Peyer's patch (tissue), 4 donors: ENCODE measurements around the gene GFPT1.
"Not testable (repeated sequence)": the region's sequence is repeated elsewhere in the genome, so short reads cannot be mapped to it uniquely, and the experiment has no call there.

ENCODE experiments used
- CTCF ChIP-seq, 6 experiments: fragments of 450-650 bp in 4 of 6; fragments of 200-600 bp in 2 of 6; sonication (generic) in 1 of 6; IDR thresholded peaks; one replicate each; pipeline ENCODE4 v1.5.1; 2017 to 2019; ENCODE audit warnings: antibody characterized with exemption in 6 of 6, mild to moderate bottlenecking in 3 of 6, moderate library complexity in 1 of 6
- POLR2A ChIP-seq, 2 donors: fragments of 450-650 bp; IDR thresholded peaks; one replicate each; pipeline ENCODE4 v1.5.1; 2017; ENCODE audit warnings: antibody characterized with exemption in 2 of 2, mild to moderate bottlenecking in 2 of 2, moderate library complexity in 2 of 2

- TF ChIP-seq CTCF, POLR2A (IDR thresholded peaks at IDR 0.05): not testable (repeated sequence)
These were observed 32.1 kb downstream of the GFPT1 start for GRCh38 chr2:69354976-69355375.
